ENCODE data around the gene NETO1. TPM values are rescaled to one million over a fixed set of nuclear protein-coding genes. Genes with fewer than 3 reads are reported as not detected.

The NETO1 gene
- total and polyA plus RNA-seq, 4 donors = not detected

- no peaks in the 10 kb centered on the region for H3K9me3 ChIP-seq (ENCODE audit: control insufficient read depth in 4 of 4, low read length in 3 of 4)
- H3K27me3 ChIP-seq (ENCODE audit: control insufficient read depth in 4 of 4, insufficient read depth in 4 of 4, low read length in 3 of 4) = no peaks in the 10 kb centered on the region
- no peak overlapping the region for H3K9ac ChIP-seq (ENCODE audit: low read depth in 1 of 2, low read length in 2 of 2)
- H3K4me3 ChIP-seq (ENCODE audit: low read depth in 1 of 3, low read length in 3 of 3) = no peak overlapping the region
- H3K36me3 ChIP-seq (ENCODE audit: control insufficient read depth in 4 of 4, insufficient read depth in 3 of 4, low read depth in 1 of 4, low read length in 3 of 4) = no peaks in the 10 kb centered on the region
- H3K27ac ChIP-seq (ENCODE audit: low read depth in 1 of 2, low read length in 2 of 2) = no peak overlapping the region
- no peak for DNase-seq (ENCODE audit: low spot score)
- TF ChIP-seq FOXA1 (IDR thresholded peaks at IDR 0.05) (no peak), RXRA (IDR thresholded peaks at IDR 0.05) (no peak), YY1 (IDR thresholded peaks at IDR 0.05) (no peak), EGR1 (IDR thresholded peaks at IDR 0.05; ENCODE audit: low read depth in 2 of 2) (no peak), NR2F2 (IDR thresholded peaks at IDR 0.05) (no peak), MAX (IDR thresholded peaks at IDR 0.05) (no peak), GABPA (IDR thresholded peaks at IDR 0.05 in 1 of 2, conservative IDR thresholded peaks at IDR 0.05 in 1 of 2) (no peak), HNF4G (IDR thresholded peaks at IDR 0.05) (no peak), CTCF (IDR thresholded peaks at IDR 0.05; ENCODE audit: low read depth, low read length, missing input control) (no peak), HNF4A (conservative IDR thresholded peaks at IDR 0.05) (no peak), REST (IDR thresholded peaks at IDR 0.05) (no peak), RAD21 (IDR thresholded peaks at IDR 0.05) (no peak), TAF1 (conservative IDR thresholded peaks at IDR 0.05) (no peak), ZBTB33 (IDR thresholded peaks at IDR 0.05) (no peak), ATF3 (IDR thresholded peaks at IDR 0.05) (no peak)
- H3K4me1 ChIP-seq (ENCODE audit: control insufficient read depth in 4 of 4, insufficient read depth in 4 of 4, low read length in 3 of 4) = no peaks in the 10 kb centered on the region
- WGBS = 72% methylated on average over 8 of the region's 8 CpGs
Measured at GRCh38 chr18:72823345-72823744, 44.4 kb downstream of the NETO1 start.

- Histone ChIP-seq H3K4me1 (ENCODE audit: control insufficient read depth in 4 of 4, insufficient read depth in 4 of 4, low read length in 3 of 4) (no peaks in the 10 kb centered on the region), H3K4me3 (ENCODE audit: low read depth in 1 of 3, low read length in 3 of 3) (no peak overlapping the region), H3K27me3 (ENCODE audit: control insufficient read depth in 4 of 4, insufficient read depth in 4 of 4, low read length in 3 of 4) (no peaks in the 10 kb centered on the region), H3K9me3 (ENCODE audit: control insufficient read depth in 4 of 4, low read length in 3 of 4) (no peaks in the 10 kb centered on the region), H3K27ac (ENCODE audit: low read depth in 1 of 2, low read length in 2 of 2) (no peak overlapping the region), H3K36me3 (ENCODE audit: control insufficient read depth in 4 of 4, insufficient read depth in 3 of 4, low read depth in 1 of 4, low read length in 3 of 4) (no peaks in the 10 kb centered on the region), H3K9ac (ENCODE audit: low read depth in 1 of 2, low read length in 2 of 2) (no peak overlapping the region)
- no peak for TF ChIP-seq HNF4G (IDR thresholded peaks at IDR 0.05)
- TF ChIP-seq HNF4A (conservative IDR thresholded peaks at IDR 0.05) = no peak
- no peak for TF ChIP-seq ZBTB33 (IDR thresholded peaks at IDR 0.05)
- no peak for TF ChIP-seq RAD21 (IDR thresholded peaks at IDR 0.05)
- no peak for TF ChIP-seq TAF1 (conservative IDR thresholded peaks at IDR 0.05)
- TF ChIP-seq YY1 (IDR thresholded peaks at IDR 0.05) = no peak
- WGBS = 85% methylated on average over 13 of the region's 13 CpGs
- no peak for DNase-seq (ENCODE audit: low spot score)
Measured at GRCh38 chr18:72822202-72822601, 45.6 kb downstream of the NETO1 start.
